Ishikawa (cell line): ENCODE measurements around the gene EXTL2.

Source experiments
- CEBPB ChIP-seq: IDR thresholded peaks from 2 replicates; pipeline ENCODE4 v1.6.1; 2012
- CREB1 ChIP-seq: IDR thresholded peaks from 2 replicates; pipeline ENCODE4 v1.6.1; 2012; ENCODE audit warnings: low read depth
- EGR1 ChIP-seq: IDR thresholded peaks from 2 replicates; pipeline ENCODE4 v1.6.1; 2012
- EP300 ChIP-seq: IDR thresholded peaks from 2 replicates; pipeline ENCODE4 v1.6.1; 2012; ENCODE audit warnings: borderline replicate concordance
- FOXM1 ChIP-seq: IDR thresholded peaks from 2 replicates; pipeline ENCODE4 v1.6.1; 2012; ENCODE audit warnings: low read depth, borderline replicate concordance
- NFIC ChIP-seq: IDR thresholded peaks from 2 replicates; pipeline ENCODE4 v1.6.1; 2012
- RAD21 ChIP-seq: IDR thresholded peaks from 2 replicates; pipeline ENCODE4 v1.6.1; 2012; ENCODE audit warnings: low read depth
- REST ChIP-seq: IDR thresholded peaks from 2 replicates; pipeline ENCODE4 v1.6.1; 2012; ENCODE audit warnings: low read depth, mild to moderate bottlenecking
- TAF1 ChIP-seq: IDR thresholded peaks from 2 replicates; pipeline ENCODE4 v1.6.1; 2012; ENCODE audit warnings: low read depth, mild to moderate bottlenecking
- TCF12 ChIP-seq: IDR thresholded peaks from 2 replicates; pipeline ENCODE4 v1.6.1; 2012; ENCODE audit warnings: low read depth
- TEAD4 ChIP-seq: IDR thresholded peaks from 2 replicates; pipeline ENCODE4 v1.6.1; 2012
- USF1 ChIP-seq: IDR thresholded peaks from 2 replicates; pipeline ENCODE4 v1.6.1; 2012
- YY1 ChIP-seq: IDR thresholded peaks from 2 replicates; pipeline ENCODE4 v1.6.1; 2012; ENCODE audit warnings: low read depth
- ZBTB7A ChIP-seq: IDR thresholded peaks from 2 replicates; pipeline ENCODE4 v1.6.1; 2012; ENCODE audit warnings: low read depth
- TF ChIP-seq, protein P1 (sequence below): IDR thresholded peaks from 2 replicates; pipeline ENCODE4 v1.6.1; 2012

The EXTL2 gene

GRCh38 chr1:100924212-100924611 lies 29.6 kb upstream of the EXTL2 start:
- TF ChIP-seq CEBPB (no peak), YY1 (no peak), TEAD4 (no peak), EGR1 (no peak), FOXM1 (no peak), REST (no peak), TAF1 (no peak), USF1 (no peak), RAD21 (no peak), CREB1 (no peak)

DNA sequence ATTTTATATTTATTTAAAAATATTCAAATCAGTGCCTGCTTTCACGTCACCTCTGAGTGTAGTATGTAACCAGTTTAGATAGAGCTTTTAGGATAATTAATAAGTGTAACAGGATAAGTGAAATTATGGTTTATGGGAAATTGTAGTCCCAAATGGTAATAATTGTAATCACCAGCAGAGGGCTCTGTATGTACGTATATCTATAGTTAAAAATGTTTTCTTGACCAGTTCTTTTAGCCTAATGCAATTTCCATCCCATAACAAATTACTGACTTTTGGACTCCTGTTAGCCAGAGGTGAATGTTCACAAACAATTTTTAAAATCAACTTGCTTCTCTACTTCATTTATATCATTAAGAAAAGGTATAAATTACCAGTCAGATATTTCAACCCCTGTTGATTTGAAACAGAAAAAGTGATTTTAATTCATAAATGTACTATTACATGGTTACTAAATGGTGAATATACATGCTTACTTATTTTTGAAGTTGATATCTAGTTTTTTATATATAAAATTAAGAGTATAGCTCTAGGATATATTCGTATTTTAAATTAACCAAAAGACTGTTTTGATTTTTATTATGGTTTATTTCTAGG lies 26.6 kb upstream of the EXTL2 start:
- TF ChIP-seq RAD21 (peak; percentile 56), EP300 (no peak)
- TF ChIP-seq, protein P1, sequence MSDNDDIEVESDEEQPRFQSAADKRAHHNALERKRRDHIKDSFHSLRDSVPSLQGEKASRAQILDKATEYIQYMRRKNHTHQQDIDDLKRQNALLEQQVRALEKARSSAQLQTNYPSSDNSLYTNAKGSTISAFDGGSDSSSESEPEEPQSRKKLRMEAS = no peak

DNA sequence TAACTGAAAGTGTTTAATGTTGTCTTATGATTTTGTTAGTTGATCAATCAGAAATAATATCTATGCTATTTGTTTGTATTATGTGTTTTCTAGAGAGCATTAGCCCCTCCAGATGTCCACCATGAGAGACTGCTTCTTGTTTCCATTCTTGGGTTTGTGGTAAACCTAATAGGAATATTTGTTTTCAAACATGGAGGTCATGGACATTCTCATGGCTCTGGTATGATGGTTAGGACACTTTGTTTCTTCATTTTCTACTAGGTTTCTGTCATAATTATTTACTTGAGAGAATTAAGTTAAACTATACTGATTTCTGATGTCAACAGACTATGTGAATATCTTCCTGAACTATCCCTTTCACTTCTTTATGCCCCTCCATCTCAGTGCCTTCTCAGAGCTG lies 17.4 kb upstream of the EXTL2 start:
- TF ChIP-seq EP300 = no peak
- TF ChIP-seq EGR1 = no peak
- TF ChIP-seq, protein P1 = no peak
- TF ChIP-seq CREB1 = no peak
- no peak for TF ChIP-seq USF1
- TF ChIP-seq TEAD4 = no peak
- no peak for TF ChIP-seq ZBTB7A

DNA sequence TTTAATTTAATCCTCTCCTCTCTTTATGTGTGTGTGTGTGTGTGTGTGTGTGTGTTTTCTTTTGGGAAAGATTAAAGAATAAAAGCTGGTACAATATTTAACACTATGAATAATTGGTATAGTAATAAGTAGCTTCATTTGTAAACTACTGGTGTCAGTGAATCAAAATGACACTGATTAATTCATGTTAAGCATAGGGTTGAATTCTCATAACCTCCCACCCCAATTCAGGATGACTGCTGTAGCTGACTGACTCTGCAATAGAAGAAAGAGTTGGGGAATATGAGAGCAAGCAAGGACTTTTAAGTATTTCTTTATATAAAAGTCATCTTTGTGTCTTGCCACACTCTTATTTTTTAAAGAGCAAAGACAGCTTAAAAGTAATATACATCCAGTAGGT lies 14.4 kb upstream of the EXTL2 start:
- TF ChIP-seq EGR1 (no peak), TCF12 (no peak), CREB1 (no peak), NFIC (no peak), FOXM1 (no peak), REST (no peak), USF1 (no peak)

DNA sequence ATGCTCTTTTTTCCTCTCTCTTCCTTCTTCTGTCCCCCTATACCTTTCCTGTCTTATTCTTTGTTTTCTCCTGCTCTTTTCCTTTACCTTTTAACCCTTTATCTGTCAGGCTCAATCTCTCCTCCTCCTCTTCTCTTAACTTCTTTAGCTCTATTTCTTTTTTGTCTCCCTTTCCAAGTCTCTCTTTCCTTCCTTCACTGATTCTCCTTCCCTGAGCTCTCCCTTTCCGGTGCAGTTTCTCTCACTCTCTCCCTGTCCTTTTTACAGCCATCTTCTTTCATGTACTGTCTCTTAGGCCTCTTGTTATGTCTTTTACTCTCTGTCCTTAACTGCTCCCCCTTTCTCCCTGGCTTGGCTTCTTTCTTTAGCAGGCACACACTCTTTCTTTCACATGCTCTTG lies 13.2 kb upstream of the EXTL2 start:
- TF ChIP-seq NFIC (no peak), YY1 (no peak), ZBTB7A (no peak), CEBPB (no peak), EP300 (no peak), TCF12 (no peak), EGR1 (no peak), FOXM1 (no peak), REST (no peak), USF1 (no peak)
- TF ChIP-seq, protein P1 = no peak
